ENCODE measurements around the gene PIK3C2G.
"Not testable (repeated sequence)": the region's sequence is repeated elsewhere in the genome, so short reads cannot be mapped to it uniquely, and the experiment has no call there.

Gene PIK3C2G

DNA sequence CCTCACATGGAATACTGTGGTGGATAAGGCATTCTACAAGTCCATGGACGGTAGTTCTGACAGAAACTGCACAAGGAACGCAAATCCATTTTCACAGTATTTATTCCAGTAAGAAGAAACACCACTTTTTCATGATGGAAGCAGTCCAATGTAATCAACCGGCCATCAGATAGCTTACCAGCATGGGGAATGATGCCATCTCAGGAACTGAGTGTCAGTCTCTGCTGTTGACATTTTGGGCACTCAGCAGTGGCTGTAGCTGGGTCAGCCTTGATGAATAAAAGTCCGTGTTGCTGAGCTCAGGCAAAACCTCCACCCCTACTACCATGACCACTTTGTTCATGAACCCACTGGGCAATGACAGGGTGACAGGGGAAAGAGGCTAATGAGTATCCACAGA is 373.1 kb downstream of the PIK3C2G start:
- no peak for DNase-seq (ENCODE audit: low read depth in 2 of 2)

DNA sequence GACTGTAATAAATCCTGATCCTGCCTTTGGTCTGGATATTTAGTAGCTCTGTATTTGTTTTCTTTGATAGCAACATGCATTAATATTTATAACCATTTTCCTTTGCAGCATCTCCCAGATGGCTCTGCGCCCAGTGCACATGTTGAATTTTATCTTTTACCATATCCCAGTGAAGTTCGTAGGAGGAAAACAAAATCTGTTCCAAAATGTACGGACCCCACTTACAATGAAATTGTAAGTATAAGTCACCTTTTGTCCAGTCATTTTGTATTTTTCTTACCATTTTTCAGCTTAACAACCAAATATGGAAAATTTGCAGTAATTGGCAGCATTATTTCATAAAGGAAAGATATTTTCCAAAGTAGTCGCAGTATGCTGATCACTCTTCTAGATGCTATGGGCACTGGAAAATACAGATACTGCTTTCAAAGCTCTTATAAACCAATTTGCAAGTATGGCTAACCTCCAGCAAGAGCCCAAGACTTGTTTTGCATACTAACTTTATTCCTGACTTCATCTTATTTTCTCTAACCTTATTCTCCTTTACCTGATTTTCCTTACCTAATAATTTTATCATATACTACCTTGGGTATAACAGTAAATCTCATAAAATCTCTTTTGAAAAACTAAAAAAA is 379.1 kb downstream of the PIK3C2G start:
- no peak for DNase-seq (ENCODE audit: low read depth in 2 of 2)

DNA sequence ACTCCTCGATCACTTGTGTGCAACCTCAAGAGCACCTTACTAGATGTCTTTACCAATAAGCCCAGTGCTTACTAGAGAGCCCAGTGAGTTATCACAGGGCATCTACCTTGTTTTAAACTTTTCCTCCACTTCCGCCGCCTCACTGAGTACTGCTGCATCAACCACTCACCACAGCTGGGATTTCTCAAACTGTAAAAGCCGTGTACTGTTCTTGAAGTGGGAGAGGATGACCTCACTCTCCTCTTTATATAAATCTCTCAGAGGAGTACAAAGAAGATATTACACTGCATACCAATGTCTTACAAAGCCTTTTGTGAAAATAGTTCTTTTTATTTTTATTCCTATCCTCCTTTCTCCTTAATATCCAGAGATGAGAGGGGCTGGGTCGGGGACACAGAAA is 382.4 kb downstream of the PIK3C2G start:
- no peak for DNase-seq (ENCODE audit: low read depth in 2 of 2)

DNA sequence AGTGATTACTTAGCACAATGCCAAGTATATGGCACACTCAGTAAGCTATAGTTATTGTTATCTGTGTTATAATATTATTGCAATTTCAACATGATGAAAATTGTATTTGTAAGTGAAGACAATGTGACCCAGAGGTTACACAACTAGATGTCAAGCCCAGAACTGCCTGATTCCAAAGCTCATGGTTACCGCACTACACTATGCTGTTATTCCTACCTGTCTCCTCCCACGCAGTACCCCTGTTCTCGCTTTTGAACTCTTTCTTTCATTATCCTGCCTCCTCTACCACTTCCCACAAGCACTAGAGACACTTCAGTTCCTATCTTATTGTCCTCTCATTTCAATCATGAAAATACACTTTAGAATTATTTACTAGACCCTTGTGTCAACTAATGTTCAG is 383.2 kb downstream of the PIK3C2G start:
- no peak for DNase-seq (ENCODE audit: low read depth in 2 of 2)

DNA sequence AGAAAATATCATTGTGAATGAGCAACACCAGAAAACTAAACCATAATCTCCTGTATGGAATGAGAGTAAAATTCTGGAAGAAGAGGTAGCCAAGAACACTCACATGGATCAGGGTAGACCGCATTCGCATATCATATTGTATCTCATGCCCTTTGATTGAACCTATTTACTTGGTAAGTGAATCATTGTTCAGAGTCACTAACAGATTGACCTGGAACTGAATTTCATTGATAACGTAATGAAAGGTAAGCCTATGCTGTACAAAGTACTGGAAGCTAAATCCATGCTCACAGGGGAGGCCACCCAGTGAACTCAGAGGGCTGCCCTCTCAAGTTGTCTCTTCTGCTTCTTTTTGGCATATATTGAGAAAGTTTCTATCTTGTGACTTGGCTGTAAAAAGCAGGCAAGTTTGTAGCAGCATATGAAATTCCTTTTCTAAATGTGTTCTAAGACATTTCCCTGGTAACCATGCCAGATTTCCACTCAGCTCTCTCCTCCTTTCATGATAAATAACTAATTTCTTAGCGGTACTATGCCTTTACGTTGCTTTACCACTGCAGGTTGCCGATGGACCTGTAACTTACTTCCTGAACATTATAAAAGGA is 385.1 kb downstream of the PIK3C2G start:
- DNase-seq (ENCODE audit: low read depth in 2 of 2) = no peak

DNA sequence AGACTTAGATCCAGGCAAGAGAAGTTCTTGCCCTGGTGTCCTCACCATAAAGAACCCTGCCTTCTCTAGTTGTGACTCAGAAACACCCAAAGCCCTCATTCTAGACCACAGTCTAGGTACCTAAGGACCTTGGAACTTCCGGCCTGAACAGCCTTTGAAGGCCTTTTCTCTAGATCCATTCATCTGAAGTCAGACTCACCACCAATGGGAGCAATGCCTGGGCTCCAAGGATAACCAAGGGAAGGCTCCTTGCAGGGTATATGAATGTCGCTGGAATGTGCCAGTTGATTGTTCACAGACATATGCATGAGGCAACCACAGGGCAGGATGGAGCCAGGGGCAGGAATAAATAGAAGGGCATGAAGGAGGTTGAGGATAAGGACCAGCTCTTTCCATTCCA is 390.2 kb downstream of the PIK3C2G start:
- DNase-seq (ENCODE audit: low read depth in 2 of 2) = no peak

DNA sequence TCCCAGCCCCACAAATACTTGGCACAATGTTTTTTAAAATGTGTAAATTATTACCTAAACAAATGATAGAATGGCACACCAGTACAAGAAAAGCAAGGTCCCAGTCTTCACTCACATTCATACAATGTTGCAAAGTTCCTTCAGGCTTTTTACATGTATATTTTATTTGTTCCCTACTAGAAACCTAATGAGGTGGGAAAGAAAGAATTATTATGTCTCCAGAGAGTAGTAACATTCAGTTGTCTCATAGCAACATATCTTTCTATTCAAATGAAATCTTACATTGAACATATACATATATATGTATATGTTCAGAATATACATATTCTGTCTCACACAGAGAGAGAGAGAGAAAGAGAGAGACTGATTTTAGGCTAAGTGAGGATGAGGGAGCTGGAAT is 391.3 kb downstream of the PIK3C2G start:
- no peak for DNase-seq (ENCODE audit: low read depth in 2 of 2)

DNA sequence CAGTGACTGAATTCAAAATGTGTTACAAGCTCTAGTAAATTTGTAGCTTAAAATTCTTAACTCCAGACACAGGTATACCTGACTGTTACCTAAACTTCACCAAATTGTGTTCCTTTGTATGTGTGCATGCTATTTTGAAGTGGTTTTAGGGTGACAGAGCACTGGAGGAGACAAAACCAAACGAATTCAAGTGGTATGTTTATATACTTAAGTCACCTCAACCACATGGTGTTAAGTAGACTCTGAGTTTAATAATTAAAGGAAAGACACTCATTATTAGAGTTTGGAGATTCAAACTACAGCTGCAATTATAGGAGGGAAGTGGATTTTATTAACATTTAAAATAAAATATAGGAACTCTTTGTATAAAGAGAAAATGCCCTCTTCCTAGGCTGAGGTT is 392.1 kb downstream of the PIK3C2G start:
- no peak for DNase-seq (ENCODE audit: low read depth in 2 of 2)

DNA sequence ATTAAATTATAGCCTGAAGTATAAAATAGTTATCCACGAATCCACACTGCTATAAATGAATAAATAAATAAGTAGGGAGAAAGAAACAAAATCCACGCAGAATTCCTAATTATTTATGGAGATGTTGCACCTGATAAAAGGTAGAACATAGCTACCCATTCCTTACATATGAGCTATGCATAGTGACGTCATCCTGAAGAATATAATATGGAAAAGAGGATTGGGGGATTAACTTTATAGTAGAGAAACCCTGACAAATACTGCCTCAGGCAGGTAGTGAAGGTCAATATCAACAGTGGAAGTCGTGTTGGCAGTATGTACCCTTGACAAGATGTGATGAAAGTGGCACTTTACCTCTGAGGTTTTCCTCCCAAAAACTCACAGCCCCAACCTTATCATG is 394.0 kb downstream of the PIK3C2G start:
- no peak for DNase-seq (ENCODE audit: low read depth in 2 of 2)

DNA sequence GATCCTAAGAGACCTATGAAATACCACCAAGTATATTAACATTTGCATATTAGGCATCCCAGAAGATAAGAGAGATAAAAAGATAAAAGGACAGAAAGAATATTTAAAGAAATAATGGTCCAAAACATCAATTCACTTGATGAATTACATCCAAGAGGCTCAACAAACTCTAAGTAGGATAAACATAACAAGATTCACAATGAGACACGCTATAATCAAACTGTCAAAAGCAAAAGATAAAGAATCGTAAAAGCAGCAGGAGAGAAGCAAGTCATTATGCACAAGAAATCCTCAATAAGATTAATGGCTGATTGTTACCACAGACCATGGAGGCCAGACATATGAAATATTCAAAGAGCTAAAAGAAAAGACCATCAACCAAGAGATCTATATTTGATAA is 396.9 kb downstream of the PIK3C2G start:
- DNase-seq (ENCODE audit: low read depth in 2 of 2) = no peak

DNA sequence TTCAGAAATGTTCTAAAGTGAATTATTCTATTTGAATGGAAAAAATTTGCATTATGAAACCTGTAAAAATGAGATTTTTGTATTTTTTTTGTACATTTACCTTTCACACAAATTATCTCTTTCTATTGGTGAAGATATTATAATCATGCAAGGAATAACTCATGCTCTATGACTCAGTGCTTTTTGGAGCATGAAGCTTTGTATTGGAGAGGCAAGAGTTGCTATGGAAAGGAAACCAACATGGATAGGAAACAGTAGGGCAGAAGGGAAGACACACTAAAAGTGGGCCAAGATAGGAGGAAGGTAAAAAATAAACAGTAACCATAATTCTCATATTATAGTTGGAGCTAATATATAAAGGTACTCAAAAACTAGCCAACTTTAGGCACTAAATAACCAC is 397.5 kb downstream of the PIK3C2G start:
- no peak for DNase-seq (ENCODE audit: low read depth in 2 of 2)

DNA sequence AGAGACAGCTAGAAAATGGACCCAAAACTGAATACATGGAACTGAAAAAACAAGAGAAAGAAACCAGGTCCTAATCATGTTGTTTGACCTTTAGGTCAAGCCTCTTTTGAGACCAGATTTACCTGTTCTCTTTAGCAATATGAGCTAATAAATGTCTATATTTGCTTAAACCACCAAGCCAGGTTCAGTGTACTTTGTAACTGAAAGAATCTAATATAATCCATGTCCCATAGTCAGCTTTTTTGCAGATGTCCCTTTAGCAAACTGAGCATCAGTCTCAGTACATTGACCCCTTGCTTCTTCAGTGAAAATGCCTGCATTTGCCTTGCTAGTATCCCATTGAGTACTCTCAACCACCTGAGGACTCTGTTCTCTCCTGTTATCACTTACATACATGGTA is 414.8 kb downstream of the PIK3C2G start:
- DNase-seq (ENCODE audit: low read depth in 2 of 2) = no peak

DNA sequence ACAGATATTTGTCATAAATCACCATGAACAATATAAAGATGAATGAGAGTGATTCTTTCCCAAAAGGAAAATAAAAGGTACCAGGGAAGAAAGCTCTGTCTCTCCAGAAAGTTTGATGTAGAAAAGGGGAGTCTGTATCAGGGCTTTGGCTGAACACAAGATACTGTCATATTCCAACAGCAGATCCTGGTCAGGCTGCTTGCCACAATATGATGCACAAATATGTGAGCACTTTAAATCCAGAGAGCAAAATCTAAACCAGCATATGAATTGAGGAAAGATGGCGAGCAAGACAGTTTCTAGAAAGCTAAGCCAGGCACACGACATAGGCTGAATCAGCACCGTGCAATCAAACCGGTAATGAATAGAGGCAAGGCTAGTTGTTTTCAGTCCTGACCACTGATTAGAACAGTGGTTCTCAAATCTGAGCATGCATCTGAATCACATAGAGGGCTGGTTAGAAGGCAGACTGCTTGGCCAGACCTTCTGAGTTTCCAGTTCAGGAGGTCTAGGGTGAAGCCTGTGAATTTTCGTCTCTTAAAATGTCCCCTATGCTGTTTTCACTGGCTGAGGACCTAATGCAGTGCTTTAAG is 415.8 kb downstream of the PIK3C2G start:
- DNase-seq (ENCODE audit: low read depth in 2 of 2) = no peak

DNA sequence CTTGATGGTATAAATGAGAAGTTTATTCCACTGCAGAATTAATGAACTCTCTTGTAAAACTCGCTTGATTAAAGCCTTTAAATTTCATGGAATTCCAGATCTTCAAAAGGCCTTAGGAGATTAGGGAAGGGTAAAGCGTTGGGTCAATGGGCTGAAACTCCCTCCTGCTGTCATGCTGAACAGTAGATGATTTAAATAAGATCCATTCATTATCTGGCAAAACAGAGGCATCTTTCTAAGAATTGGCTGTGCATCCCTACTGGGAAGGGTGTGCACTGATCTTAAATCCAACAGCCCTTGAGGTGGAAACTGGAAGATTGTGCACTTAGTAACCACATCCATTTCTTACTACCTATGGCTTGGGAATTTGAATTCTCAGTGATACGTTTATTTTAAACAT is 420.5 kb downstream of the PIK3C2G start:
- DNase-seq (ENCODE audit: low read depth in 2 of 2) = no peak

DNA sequence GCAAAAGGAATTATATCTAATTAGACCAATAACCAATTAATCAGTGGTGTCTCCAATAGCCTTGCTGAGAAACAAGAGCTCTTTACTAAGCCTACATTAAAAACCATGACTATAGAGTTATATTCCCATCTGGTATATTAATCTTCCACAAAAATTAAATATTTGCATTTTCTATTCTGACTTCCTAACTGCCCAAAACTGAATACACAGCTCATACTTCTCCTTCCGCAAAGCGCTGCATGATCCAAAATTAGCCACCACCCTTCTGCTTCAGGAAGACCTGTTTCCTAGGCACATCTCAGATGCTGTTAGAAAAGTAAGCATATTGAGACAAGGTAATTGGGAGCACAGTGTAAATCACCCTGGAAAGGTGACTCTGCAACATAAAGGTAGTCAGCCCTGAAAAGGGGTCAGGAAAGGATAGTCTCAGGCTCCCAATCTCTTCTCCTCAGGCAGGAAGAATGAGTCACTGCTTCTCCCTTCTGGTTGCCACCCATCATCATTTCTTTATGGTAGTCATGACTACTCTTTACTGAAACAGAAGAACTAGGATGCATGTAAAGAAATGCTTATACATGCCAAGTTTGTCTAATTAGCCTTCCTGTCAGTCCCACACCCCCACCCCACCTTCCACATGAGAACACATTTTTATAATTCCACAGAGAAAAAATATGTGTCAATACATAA is 422.2 kb downstream of the PIK3C2G start:
- no peak for DNase-seq (ENCODE audit: low read depth in 2 of 2)

DNA sequence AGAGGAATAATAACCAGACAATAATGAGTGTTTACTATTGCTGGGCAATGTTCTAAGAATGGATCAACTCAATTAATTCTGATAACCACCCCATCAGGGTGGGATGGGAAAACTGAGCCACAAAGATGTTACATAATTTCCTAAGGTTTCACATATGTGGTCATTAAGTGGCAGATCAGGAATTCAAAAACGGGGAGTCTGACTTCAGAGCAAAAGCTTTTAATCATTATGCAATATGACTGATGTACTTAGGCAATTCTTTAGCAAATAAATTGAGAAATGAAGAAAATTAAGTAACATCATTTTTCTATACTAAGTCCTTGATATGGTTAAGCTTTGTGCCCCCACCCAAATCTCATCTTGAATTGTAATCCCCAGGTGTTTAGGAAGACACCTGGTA is 423.1 kb downstream of the PIK3C2G start:
- DNase-seq (ENCODE audit: low read depth in 2 of 2) = no peak

DNA sequence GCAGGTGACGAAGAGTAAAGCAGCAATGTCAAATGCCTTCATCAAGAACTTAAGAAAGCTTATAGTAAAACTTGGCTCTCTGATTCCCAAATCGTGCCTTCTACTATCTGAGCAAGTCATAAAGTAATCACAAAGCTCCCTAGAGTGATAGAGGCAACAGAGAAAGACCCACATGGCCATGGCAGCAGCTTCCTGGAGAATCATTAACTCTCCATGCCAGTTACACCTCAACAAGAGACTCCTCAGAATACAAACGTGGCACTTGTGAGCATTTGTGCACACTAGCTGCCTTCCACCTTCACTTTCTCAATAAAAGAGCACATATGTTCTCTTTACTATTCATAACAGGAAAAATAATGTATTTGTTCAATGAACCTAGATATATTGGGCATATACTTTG is 428.5 kb downstream of the PIK3C2G start:
- no peak for DNase-seq (ENCODE audit: low read depth in 2 of 2)

DNA sequence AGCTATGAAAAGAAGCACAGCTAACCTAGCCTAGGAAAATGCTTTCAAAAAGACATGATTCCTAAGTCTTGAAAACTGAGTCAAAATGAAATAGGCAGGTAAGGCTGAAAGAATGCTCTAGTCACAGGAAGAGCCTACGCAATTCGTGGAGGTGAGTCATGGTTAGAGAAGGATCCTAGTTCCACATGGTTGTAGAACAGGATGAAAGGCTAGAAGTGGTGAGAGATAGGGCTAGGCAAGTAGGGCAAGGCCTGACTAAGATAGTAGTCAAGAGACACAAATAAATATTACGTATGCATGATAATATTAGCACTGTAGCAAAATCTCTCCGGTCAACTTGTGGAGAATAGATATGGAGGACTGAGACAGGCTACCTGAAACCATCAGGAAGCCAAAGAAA is 429.3 kb downstream of the PIK3C2G start:
- DNase-seq (ENCODE audit: low read depth in 2 of 2) = no peak

DNA sequence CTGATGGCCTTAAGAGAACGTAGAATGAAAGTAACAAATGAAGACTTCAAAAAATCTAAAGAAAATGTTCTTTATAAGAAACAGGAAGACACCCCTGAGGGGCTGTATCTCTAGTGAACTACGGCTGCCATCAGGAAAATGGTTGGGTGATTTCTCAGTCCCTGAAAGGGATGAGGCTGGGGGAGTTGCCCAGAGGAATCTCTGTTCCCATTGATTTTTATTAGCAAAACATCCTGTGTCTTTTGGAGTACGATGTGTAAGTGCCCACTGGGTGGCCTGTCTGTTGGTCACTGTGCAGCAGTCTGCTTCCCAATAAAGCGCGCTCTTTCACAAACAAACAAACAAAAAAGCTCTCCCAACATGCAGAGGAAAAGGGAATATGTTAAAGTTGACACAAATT is 432.7 kb downstream of the PIK3C2G start:
- not testable (repeated sequence) for DNase-seq (ENCODE audit: low read depth in 2 of 2)

DNA sequence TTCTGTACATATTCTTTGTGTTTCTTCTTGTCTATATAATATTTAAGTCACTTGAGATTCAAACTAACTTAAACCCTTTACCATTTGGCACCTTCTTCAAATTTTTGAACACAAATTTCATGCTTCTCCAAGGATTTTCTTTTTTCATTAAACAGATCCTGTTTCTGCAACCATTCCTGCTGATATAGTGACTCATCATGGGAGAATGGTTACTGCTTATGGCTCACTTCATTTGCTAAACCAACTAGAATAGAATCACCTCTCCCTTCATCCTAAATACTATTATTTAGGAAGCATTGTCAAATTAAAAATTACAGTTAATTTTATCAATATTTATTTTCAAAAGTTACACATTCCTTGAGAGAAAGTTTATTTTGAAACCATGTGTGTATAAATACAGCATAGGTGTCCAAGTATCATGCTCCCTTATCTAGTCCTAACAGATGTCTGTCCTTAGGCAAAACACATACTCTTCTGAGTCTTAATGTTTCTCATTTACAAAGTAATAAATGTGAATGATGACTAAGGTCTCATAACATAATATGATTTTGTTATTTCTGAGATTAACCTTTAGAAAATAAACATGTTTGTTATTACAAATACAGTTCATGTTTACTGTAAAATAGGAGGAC is 435.8 kb downstream of the PIK3C2G start:
- DNase-seq (ENCODE audit: low read depth in 2 of 2) = no peak

All from stimulated activated CD4-positive, alpha-beta T cell treated with anti-CD3 and anti-CD28 coated beads, Interleukin-15, amount 100 ng/mL, for 48 hours (primary cell).